Natural killer cell (primary cell): ENCODE measurements around the gene POU6F2. TPM values are rescaled to one million over a fixed set of nuclear protein-coding genes. Genes with fewer than 3 reads are reported as not detected.

Source experiments
- ATAC-seq, 3 donors: fragments of 150-1000 bp in 2 of 3; fragments of 200-7000 bp in 1 of 3; cut with Tn5 transposase; 1 replicate in 1 of 3; 2 replicates in 2 of 3; pipeline ENCODE4 v1.10.0; 2021; ENCODE audit warnings: mild to moderate bottlenecking in 2 of 3, moderate library complexity in 2 of 3
- DNase-seq, 2 donors: peaks; one replicate each; pipeline versions ENCODE4 v3.0.0 to v3.0.0-alpha.2; 2013 to 2021; ENCODE audit warnings: mixed read lengths in 1 of 2
- H3K27ac ChIP-seq: one replicate; pipeline ENCODE4 v1.5.1; 2013; ENCODE audit warnings: mild to moderate bottlenecking, low read length
- H3K27me3 ChIP-seq: one replicate; pipeline ENCODE4 v1.6.1; 2013; ENCODE audit warnings: low read length; ENCODE audit not compliant: control insufficient read depth, insufficient read depth
- H3K36me3 ChIP-seq: one replicate; pipeline ENCODE4 v1.6.1; 2013; ENCODE audit warnings: low read length; ENCODE audit not compliant: control insufficient read depth, insufficient read depth
- H3K4me1 ChIP-seq: one replicate; pipeline ENCODE4 v1.6.1; 2013; ENCODE audit warnings: low read length; ENCODE audit not compliant: control insufficient read depth, insufficient read depth
- H3K4me3 ChIP-seq: one replicate; pipeline ENCODE4 v1.5.1; 2013; ENCODE audit warnings: low read length
- H3K9me3 ChIP-seq: one replicate; pipeline ENCODE4 v1.6.1; 2013; ENCODE audit warnings: low read length; ENCODE audit not compliant: control insufficient read depth, insufficient read depth
- H3K27ac Mint-ChIP-seq, 2 donors: one replicate each; pipeline ENCODE4 v1.8.0; 2022; ENCODE audit warnings: mild to moderate bottlenecking in 2 of 2, mixed read lengths in 2 of 2, moderate library complexity in 1 of 2
- H3K27me3 Mint-ChIP-seq, 2 donors: one replicate each; pipeline ENCODE4 v1.8.0; 2022; ENCODE audit warnings: low read depth in 2 of 2, mixed read lengths in 2 of 2
- H3K36me3 Mint-ChIP-seq: one replicate; pipeline ENCODE4 v1.8.0; 2022; ENCODE audit warnings: mixed read lengths
- H3K4me1 Mint-ChIP-seq, 2 donors: one replicate each; pipeline ENCODE4 v1.8.0; 2022; ENCODE audit warnings: mixed read lengths in 2 of 2
- H3K4me3 Mint-ChIP-seq: one replicate; pipeline ENCODE4 v1.8.0; 2022; ENCODE audit warnings: mild to moderate bottlenecking, moderate library complexity, mixed read lengths
- H3K9me3 Mint-ChIP-seq, 2 donors: one replicate each; pipeline ENCODE4 v1.8.0; 2022; ENCODE audit warnings: mixed read lengths in 2 of 2
- WGBS: methylation state at CpG from one replicate; pipeline ENCODE4 v1.1.7; 2013; ENCODE audit warnings: missing lambda C conversion rate; ENCODE audit not compliant: insufficient coverage; 5-methylcytosine and 5-hydroxymethylcytosine counted together
- intact Hi-C: fragments of 100-400 bp; cut with micrococcal nuclease; formaldehyde crosslinking; loops from one replicate; pipeline ENCODE4 v1.14.2; 2022
- total RNA-seq, 4 donors: library from RNA; stranded (reverse); fragments of 120-200 nt in 1 of 4; gene quantifications; one replicate each; pipeline versions ENCODE4 v1.2.3 to v1.2.4, GENCODE V29; 2013 to 2022
- TF ChIP-seq, protein P1 (sequence below): fragments of 200-600 bp; IDR thresholded peaks from one replicate; pipeline ENCODE4 v1.8.0; 2022; ENCODE audit warnings: antibody characterized with exemption

Gene POU6F2
- total RNA-seq, 3 donors from 2014 or later (not counting 1 experiment from before 2014, with no cell fraction given), result 0.28 to 0.29 TPM; not detected in 1

DNA sequence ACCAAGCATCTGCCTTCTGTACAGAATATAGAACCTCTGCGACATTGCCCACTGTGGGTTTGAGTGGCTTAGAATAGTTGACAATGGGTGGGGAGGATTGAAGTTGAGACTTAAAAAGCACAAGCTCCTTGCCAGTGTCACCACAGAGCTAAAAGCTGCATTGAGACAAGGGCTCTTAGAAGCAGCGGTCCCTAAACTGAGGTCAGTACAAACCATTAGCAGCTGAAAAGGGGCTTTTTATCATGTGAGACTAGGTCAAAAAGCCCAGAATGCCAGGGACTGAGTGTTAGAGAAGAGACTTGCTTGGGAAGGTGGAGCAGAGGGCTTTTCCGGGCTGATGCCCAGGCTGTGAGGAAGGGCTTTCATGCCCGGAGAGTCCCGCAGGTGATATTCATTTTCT is 91.3 kb downstream of the POU6F2 start:
- intact Hi-C loops, result no loop called here
- Mint-ChIP-seq H3K27me3 (peaks cover 4 to 7% of the 10 kb centered on the region in 2 donors), H3K36me3 (no peaks in the 10 kb centered on the region), H3K4me1 (no peaks in the 10 kb centered on the region), H3K4me3 (no peak overlapping the region), H3K27ac (no peak overlapping the region), H3K9me3 (no peaks in the 10 kb centered on the region)
- TF ChIP-seq, protein P1, sequence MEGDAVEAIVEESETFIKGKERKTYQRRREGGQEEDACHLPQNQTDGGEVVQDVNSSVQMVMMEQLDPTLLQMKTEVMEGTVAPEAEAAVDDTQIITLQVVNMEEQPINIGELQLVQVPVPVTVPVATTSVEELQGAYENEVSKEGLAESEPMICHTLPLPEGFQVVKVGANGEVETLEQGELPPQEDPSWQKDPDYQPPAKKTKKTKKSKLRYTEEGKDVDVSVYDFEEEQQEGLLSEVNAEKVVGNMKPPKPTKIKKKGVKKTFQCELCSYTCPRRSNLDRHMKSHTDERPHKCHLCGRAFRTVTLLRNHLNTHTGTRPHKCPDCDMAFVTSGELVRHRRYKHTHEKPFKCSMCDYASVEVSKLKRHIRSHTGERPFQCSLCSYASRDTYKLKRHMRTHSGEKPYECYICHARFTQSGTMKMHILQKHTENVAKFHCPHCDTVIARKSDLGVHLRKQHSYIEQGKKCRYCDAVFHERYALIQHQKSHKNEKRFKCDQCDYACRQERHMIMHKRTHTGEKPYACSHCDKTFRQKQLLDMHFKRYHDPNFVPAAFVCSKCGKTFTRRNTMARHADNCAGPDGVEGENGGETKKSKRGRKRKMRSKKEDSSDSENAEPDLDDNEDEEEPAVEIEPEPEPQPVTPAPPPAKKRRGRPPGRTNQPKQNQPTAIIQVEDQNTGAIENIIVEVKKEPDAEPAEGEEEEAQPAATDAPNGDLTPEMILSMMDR, result no peak
- 93% methylated on average over 5 of the region's 5 CpGs for WGBS
- DNase-seq (no peak), ATAC-seq (no peak)
- Histone ChIP-seq H3K27me3 (no peaks in the 10 kb centered on the region), H3K4me1 (no peaks in the 10 kb centered on the region), H3K4me3 (no peak overlapping the region), H3K36me3 (no peaks in the 10 kb centered on the region), H3K9me3 (no peaks in the 10 kb centered on the region), H3K27ac (no peak overlapping the region)

DNA sequence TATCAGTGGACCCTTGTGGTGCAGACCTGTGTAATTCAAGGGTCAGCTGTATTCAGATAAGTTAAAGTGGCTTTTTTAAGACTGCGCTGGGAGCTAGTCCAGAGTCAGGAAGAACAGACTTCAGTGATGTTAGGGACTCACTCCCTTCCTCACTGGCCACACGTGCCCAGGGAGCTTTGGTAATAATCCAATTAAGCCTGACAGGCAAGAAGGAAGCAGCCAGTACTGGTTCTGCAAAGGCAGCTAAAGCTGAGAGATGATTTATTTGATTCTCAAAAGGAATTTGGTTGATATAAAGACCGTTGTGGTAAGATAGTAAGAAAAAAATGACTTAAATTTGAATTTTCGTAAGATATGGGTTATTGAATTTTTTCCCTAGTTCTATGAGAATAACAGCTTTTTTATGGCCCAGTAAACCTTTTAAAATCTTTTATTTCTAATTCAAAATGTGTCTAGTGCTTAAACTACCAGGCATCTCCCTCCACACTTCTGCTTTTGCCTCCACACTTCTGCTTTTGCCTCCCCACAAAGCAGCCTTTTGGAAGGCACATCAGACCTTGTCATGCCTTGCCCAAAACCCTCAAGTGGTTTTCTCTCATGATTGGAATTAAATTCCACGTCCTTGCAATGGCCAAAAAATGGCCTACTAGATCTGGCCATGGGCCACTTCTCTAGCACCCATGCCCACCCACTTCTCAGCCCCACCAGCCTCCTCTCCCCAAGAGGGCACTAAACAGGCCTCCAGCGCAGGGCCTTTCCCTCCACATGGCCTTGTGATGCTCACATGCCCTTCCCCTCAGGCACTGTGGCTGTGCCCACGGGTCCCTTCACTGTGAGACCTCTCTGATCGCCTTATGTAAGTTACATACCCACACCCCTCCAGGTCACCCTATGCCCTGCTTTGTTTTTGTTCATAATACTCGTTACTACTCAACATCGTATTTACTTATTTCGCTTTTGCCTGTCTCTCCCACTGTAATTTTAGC is 92.5 kb downstream of the POU6F2 start:
- Mint-ChIP-seq H3K27ac (no peak overlapping the region), H3K27me3 (peaks cover 4 to 7% of the 10 kb centered on the region in 2 donors), H3K9me3 (no peaks in the 10 kb centered on the region), H3K36me3 (no peaks in the 10 kb centered on the region), H3K4me1 (no peaks in the 10 kb centered on the region), H3K4me3 (no peak overlapping the region)
- Histone ChIP-seq H3K27me3 (no peaks in the 10 kb centered on the region), H3K36me3 (no peaks in the 10 kb centered on the region), H3K4me3 (no peak overlapping the region), H3K9me3 (no peaks in the 10 kb centered on the region), H3K27ac (no peak overlapping the region), H3K4me1 (no peaks in the 10 kb centered on the region)
- ATAC-seq, result no peak
- intact Hi-C loops, result no loop called here
- DNase-seq, result no peak
- WGBS, result 56% methylated on average over 9 of the region's 11 CpGs
- TF ChIP-seq, protein P1, result no peak

DNA sequence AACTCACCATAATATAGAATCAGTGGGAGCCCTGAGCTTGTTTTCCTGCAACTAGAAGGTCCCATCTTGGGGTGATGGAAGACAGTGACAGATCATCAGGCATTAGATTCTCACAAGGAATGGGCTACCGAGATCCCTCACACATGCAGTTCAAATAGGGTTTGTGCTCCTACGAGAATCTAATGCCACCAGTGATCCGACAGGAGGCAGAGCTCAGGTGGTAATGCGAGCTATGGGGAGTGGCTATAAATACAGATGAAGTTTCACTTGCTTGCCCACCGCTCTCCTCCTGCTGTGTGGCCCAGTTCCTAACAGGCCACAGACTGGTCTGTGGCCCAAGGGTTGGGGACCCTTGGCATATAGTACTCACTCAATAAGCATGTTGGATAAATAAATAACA is 93.4 kb downstream of the POU6F2 start:
- intact Hi-C loops, result no loop called here
- Mint-ChIP-seq H3K27me3 (peaks cover 5 to 7% of the 10 kb centered on the region in 2 donors), H3K4me1 (no peaks in the 10 kb centered on the region), H3K36me3 (no peaks in the 10 kb centered on the region), H3K27ac (no peak overlapping the region), H3K9me3 (no peaks in the 10 kb centered on the region), H3K4me3 (no peak overlapping the region)
- Histone ChIP-seq H3K27ac (no peak overlapping the region), H3K4me1 (no peaks in the 10 kb centered on the region), H3K9me3 (no peaks in the 10 kb centered on the region), H3K36me3 (no peaks in the 10 kb centered on the region), H3K4me3 (no peak overlapping the region), H3K27me3 (no peaks in the 10 kb centered on the region)
- no peak for DNase-seq
- TF ChIP-seq, protein P1, result no peak
- ATAC-seq, result no peak
- 94% methylated on average over 5 of the region's 5 CpGs for WGBS
